ENCODE data around the gene AGXT. TPM values are rescaled to one million over a fixed set of nuclear protein-coding genes. Genes with fewer than 3 reads are reported as not detected.
A peak's percentile ranks its signal among the peaks of the same experiment; 100 is the strongest.

AGXT gene
- total RNA-seq, 1 donor from 2014 or later: not detected

- H3K4me3 Mint-ChIP-seq: no peak overlapping the region
- H3K4me1 Mint-ChIP-seq: no peaks in the 10 kb centered on the region
- DNase-seq: no peak
- no peaks in the 10 kb centered on the region for H3K36me3 Mint-ChIP-seq (ENCODE audit: low read depth)
- H3K9me3 Mint-ChIP-seq: peaks cover 7% of the 10 kb centered on the region
- no peak overlapping the region for H3K27ac Mint-ChIP-seq
- H3K27me3 Mint-ChIP-seq: no peaks in the 10 kb centered on the region
- intact Hi-C loops (cut with micrococcal nuclease): no loop called here
Measured at GRCh38 chr2:240850756-240851077, 17.9 kb upstream of the AGXT start.

DNA sequence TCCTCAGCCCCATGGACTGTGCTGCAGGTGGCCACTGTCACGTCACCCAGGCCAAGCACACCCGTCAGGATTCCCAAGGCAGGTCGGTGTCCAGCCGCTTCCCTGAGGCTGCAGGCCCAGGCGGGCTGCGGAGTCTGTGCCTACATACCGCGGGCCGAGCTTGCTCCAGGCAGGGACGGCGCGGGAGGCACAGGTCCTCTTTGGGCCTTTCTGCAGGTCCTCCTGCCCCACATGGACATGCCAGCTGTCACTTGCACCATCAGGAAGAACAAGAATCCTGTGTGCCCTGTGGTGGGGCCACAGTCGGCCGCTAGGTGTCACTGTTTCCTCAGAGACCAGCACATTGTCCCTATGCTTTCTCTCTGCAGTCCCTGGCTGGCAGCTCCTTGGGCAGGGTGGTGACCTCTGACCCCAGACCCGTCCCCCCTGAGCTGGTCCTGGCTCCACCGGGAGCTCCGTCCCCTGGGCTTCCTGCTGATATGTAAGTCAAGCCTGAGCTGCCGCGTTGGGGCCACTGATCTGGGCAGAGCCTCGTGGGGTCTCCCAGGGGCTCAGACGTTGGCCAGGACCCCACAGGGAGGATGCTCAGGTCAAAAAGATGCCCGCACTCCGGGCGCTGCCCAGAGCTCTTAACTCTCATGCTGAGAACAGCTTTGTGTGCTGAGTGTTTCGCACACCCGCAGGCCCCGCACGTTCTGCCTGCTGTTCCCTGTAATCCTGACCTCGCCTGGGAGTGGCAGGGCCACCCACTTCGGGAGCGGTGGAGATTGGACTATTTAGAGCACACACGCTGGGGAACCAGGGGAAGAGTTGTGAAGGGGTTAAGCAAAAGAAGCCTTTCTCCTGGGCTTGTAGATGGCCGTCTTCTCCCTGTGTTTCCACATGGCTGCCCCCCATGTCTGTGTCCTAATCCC is 17.3 kb upstream of the AGXT start:
- H3K9me3 Mint-ChIP-seq: peaks cover 7% of the 10 kb centered on the region
- DNase-seq: peak; percentile 94
- H3K36me3 Mint-ChIP-seq (ENCODE audit: low read depth): no peaks in the 10 kb centered on the region
- no peak overlapping the region for H3K4me3 Mint-ChIP-seq
- intact Hi-C loops (cut with micrococcal nuclease): no loop called here
- no peak overlapping the region for H3K27ac Mint-ChIP-seq
- H3K4me1 Mint-ChIP-seq: no peaks in the 10 kb centered on the region
- H3K27me3 Mint-ChIP-seq: no peaks in the 10 kb centered on the region

- no peaks in the 10 kb centered on the region for H3K27me3 Mint-ChIP-seq
- DNase-seq: no peak
- no peak overlapping the region for H3K27ac Mint-ChIP-seq
- no peaks in the 10 kb centered on the region for H3K36me3 Mint-ChIP-seq (ENCODE audit: low read depth)
- peaks cover 7% of the 10 kb centered on the region for H3K9me3 Mint-ChIP-seq
- intact Hi-C loops (cut with micrococcal nuclease): no loop called here
- no peaks in the 10 kb centered on the region for H3K4me1 Mint-ChIP-seq
- H3K4me3 Mint-ChIP-seq: no peak overlapping the region
Measured at GRCh38 chr2:240852671-240853314, 15.8 kb upstream of the AGXT start.

- Mint-ChIP-seq H3K27me3 (no peaks in the 10 kb centered on the region), H3K4me3 (no peak overlapping the region), H3K9me3 (peaks cover 7% of the 10 kb centered on the region), H3K4me1 (no peaks in the 10 kb centered on the region), H3K27ac (no peak overlapping the region), H3K36me3 (ENCODE audit: low read depth) (no peaks in the 10 kb centered on the region)
- DNase-seq: no peak
- intact Hi-C loops (cut with micrococcal nuclease): no loop called here
Measured at GRCh38 chr2:240855670-240856069, 13.0 kb upstream of the AGXT start.

DNA sequence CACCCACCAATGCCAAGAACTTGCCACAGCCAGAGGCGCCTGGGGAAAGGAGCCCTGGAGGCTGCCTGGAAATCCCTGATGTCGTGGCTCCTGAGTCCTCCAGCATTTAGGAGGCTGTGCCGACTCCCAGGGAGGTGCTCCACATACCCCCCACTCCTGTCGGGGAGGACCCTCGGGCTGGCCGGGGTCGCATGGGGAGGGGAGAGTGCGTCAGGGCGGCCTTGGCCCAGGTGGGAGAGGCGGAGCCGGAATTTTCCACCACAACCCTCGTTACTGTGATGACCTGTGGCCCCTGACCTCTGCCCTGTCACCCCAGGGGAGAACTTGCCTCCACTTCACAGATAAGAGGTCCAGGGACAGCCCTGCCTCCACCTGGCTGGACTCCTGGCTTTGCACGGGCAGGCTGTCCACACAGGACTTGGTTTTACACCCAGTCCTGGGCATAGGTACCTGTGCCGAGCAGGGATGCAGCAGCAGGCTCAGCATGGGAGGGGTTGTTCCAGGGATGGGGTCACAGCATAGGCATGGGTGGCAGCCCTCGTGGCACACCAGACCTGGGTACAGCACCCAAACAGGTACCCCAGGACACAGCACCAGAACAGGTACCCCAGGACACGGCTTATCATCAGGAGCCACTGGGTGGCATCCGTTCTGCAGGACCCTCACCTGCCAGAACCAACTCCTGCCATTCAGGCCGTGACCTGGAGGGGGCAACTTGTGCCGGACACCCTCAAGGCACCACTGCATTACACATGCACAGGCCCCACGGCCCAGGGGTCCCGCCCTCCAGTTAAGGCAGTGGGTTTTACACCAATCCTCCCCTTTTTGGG is 12.3 kb upstream of the AGXT start:
- H3K9me3 Mint-ChIP-seq: peaks cover 7% of the 10 kb centered on the region
- H3K4me3 Mint-ChIP-seq: no peak overlapping the region
- intact Hi-C loops (cut with micrococcal nuclease): no loop called here
- H3K27me3 Mint-ChIP-seq: peaks cover under 1% of the 10 kb centered on the region
- no peak overlapping the region for H3K27ac Mint-ChIP-seq
- no peaks in the 10 kb centered on the region for H3K36me3 Mint-ChIP-seq (ENCODE audit: low read depth)
- no peaks in the 10 kb centered on the region for H3K4me1 Mint-ChIP-seq
- DNase-seq: no peak

DNA sequence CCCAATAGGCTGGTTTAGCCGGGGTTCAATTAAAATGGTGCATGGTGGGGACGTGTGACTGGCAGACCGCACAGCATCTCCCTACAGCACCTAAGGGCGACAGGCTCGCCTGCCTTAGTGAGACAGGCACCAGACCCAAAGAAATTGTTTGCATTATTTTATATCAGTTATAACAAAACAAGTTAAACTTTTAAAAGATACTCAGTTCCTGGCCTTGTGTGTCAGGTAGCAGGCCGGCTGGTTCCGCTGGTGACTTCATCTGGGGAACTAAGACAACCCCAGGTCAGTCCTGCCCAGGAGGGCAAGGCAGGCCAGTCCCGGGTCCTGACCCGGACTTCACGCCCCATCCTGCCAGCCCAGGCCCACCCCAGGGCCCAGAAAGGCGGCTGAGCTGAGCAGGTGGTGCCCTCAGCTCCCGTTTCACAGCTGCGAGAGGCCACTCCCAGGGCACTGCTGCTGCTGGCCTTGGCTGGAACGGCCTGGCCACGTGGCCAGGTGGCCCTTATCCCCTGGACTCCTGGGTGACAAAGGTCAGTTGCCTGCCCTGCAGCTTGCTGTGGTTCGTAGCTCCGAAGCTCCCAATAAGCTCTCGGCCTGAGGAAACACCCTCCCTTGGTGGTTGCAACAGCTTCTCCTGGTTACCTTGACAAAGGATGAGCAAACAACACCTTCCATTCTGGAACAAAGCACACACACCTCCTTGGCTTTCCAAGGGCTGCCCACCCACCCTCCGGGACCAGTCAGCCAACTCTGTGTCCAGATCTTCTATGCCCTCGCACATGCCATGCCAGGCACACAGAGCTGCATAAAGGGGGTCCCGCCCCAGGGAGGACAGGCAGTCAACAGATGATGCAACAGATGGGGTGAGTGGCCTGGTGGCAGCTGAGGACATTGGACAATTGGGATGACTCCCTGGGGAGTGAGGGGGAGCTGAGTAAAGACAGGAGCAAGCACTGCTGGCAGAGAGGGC is 11.3 kb upstream of the AGXT start:
- Mint-ChIP-seq H3K27me3 (peaks cover 2% of the 10 kb centered on the region), H3K9me3 (peaks cover 7% of the 10 kb centered on the region), H3K4me3 (no peak overlapping the region), H3K4me1 (no peaks in the 10 kb centered on the region), H3K27ac (no peak overlapping the region), H3K36me3 (ENCODE audit: low read depth) (no peaks in the 10 kb centered on the region)
- no peak for DNase-seq
- intact Hi-C loops (cut with micrococcal nuclease): no loop called here

- intact Hi-C loops (cut with micrococcal nuclease): no loop called here
- Mint-ChIP-seq H3K36me3 (ENCODE audit: low read depth) (no peaks in the 10 kb centered on the region), H3K4me3 (no peak overlapping the region), H3K27me3 (peaks cover 4% of the 10 kb centered on the region), H3K27ac (no peak overlapping the region), H3K9me3 (peaks cover 7% of the 10 kb centered on the region), H3K4me1 (no peaks in the 10 kb centered on the region)
- no peak for DNase-seq
Measured at GRCh38 chr2:240858321-240858720, 10.3 kb upstream of the AGXT start.

GRCh38 chr2:240858871-240859270 is 9.8 kb upstream of the AGXT start:
- no peak overlapping the region for H3K27ac Mint-ChIP-seq
- peaks cover 10% of the 10 kb centered on the region for H3K27me3 Mint-ChIP-seq
- no peak for DNase-seq
- no peak overlapping the region for H3K4me3 Mint-ChIP-seq
- H3K9me3 Mint-ChIP-seq: peaks cover 7% of the 10 kb centered on the region
- intact Hi-C loops (cut with micrococcal nuclease): no loop called here
- no peaks in the 10 kb centered on the region for H3K4me1 Mint-ChIP-seq
- H3K36me3 Mint-ChIP-seq (ENCODE audit: low read depth): no peaks in the 10 kb centered on the region

- intact Hi-C loops (cut with micrococcal nuclease): no loop called here
- H3K27me3 Mint-ChIP-seq: peaks cover 18% of the 10 kb centered on the region
- H3K27ac Mint-ChIP-seq: no peak overlapping the region
- no peaks in the 10 kb centered on the region for H3K4me1 Mint-ChIP-seq
- no peak overlapping the region for H3K4me3 Mint-ChIP-seq
- H3K36me3 Mint-ChIP-seq (ENCODE audit: low read depth): no peaks in the 10 kb centered on the region
- DNase-seq: no peak
- no peaks in the 10 kb centered on the region for H3K9me3 Mint-ChIP-seq
Measured at GRCh38 chr2:240861547-240861946, 7.1 kb upstream of the AGXT start.

DNA sequence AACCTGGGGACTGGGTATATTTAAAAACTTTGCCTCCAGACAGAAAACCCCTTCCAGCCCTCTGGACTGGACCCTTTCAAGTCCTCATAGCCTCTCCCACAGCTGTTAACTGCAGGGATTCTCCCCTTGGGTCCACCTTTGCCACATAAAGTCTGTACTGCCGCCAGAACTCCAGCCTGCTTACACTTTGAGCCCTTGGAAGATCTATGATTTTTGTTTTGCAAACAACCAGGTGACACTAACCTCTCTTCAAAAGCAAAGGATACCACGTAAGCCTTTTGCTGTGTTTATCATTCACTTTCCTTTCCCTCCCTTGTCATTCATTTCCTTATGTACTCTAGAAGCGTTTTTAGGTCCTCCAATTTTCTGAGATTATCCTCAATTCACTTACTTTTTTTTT is 4.1 kb upstream of the AGXT start:
- H3K27ac Mint-ChIP-seq: no peak overlapping the region
- no peaks in the 10 kb centered on the region for H3K36me3 Mint-ChIP-seq (ENCODE audit: low read depth)
- no peak for DNase-seq
- H3K27me3 Mint-ChIP-seq: peaks cover 20% of the 10 kb centered on the region
- H3K9me3 Mint-ChIP-seq: no peaks in the 10 kb centered on the region
- H3K4me3 Mint-ChIP-seq: no peak overlapping the region
- H3K4me1 Mint-ChIP-seq: no peaks in the 10 kb centered on the region
- intact Hi-C loops (cut with micrococcal nuclease): no loop called here

DNA sequence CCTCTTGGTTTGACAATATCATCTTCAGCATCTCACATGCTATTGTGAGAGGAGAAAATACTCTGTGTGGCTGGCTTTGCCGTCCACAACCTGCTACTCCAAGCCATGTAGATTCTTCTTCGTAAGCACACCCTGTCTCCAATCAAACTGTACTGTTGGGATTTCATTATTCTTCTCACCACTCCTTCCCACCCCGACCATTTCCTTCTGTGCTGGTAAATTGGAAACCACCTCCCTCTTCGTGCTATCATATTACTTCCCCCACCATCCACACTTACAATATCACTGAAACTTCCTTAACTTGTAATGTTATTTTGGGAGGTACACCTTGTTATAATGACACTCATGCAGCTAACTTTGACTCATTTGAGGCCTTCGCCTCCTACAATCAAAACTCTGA is 3.2 kb upstream of the AGXT start:
- H3K27me3 Mint-ChIP-seq: peaks cover 20% of the 10 kb centered on the region
- no peaks in the 10 kb centered on the region for H3K4me1 Mint-ChIP-seq
- no peak overlapping the region for H3K27ac Mint-ChIP-seq
- DNase-seq: no peak
- H3K4me3 Mint-ChIP-seq: no peak overlapping the region
- intact Hi-C loops (cut with micrococcal nuclease): no loop called here
- no peaks in the 10 kb centered on the region for H3K9me3 Mint-ChIP-seq
- H3K36me3 Mint-ChIP-seq (ENCODE audit: low read depth): no peaks in the 10 kb centered on the region

- no peak overlapping the region for H3K4me3 Mint-ChIP-seq
- no peaks in the 10 kb centered on the region for H3K36me3 Mint-ChIP-seq (ENCODE audit: low read depth)
- no peaks in the 10 kb centered on the region for H3K4me1 Mint-ChIP-seq
- DNase-seq: no peak
- no peaks in the 10 kb centered on the region for H3K9me3 Mint-ChIP-seq
- intact Hi-C loops (cut with micrococcal nuclease): no loop called here
- H3K27me3 Mint-ChIP-seq: peaks cover 8% of the 10 kb centered on the region
- H3K27ac Mint-ChIP-seq: no peak overlapping the region
Measured at GRCh38 chr2:240869109-240869955, 708 bp downstream of the AGXT start.

Measured in activated CD4-positive, alpha-beta T cell treated with anti-CD3 and anti-CD28 coated beads, Interleukin-2, amount 10 ng/mL, durations not matched to agents 24 days and 14 days (primary cell).